IMR-90 (cell line): ENCODE data around the gene SPNS1. TPM values are rescaled to one million over a fixed set of nuclear protein-coding genes. Genes with fewer than 3 reads are reported as not detected.

Source experiments
- ATAC-seq: fragments of 200-7000 bp; cut with Tn5 transposase; 2 replicates; pipeline ENCODE4 v1.9.1; 2020; ENCODE audit warnings: low read depth, mild to moderate bottlenecking, moderate library complexity
- BruUV-seq: library from RNA; stranded (reverse); fragments of 400-500 nt; replicated peaks from 2 replicates; lab custom pipeline; 2021; lab: Mats Ljungman, UMichigan
- CTCF ChIA-PET: fragments of 300-600 bp; formaldehyde crosslinking; extraction: SDS; loops from one replicate; lab custom pipeline; 2021; ENCODE audit warnings: antibody characterized with exemption; lab: Yijun Ruan, JAX
- POLR2A ChIA-PET: fragments of 300-600 bp; sonication (Branson Sonifier 250); formaldehyde crosslinking; loops from one replicate; lab custom pipeline; 2022; ENCODE audit warnings: antibody characterized with exemption; ENCODE audit not compliant: unreplicated experiment; lab: Charles Lee
- DNase-seq: peaks from one replicate; pipeline ENCODE4 v3.0.0; 2013
- H2AFZ ChIP-seq: replicated peaks from 2 replicates; pipeline ENCODE3; 2013; ENCODE audit warnings: low read length, mild to moderate bottlenecking; ENCODE audit not compliant: poor library complexity
- H2AK5ac ChIP-seq: 2 replicates; pipeline ENCODE4 v1.6.1; 2013; ENCODE audit warnings: low read depth, low read length, inconsistent platforms
- H2AK9ac ChIP-seq: replicated peaks from 2 replicates; pipeline ENCODE3; 2013; ENCODE audit warnings: mild to moderate bottlenecking, low read depth, low read length, moderate library complexity; ENCODE audit not compliant: poor library complexity
- H2BK120ac ChIP-seq: 2 replicates; pipeline ENCODE4 v1.6.1; 2013; ENCODE audit warnings: low read depth, low read length, inconsistent platforms
- H2BK15ac ChIP-seq: 3 replicates; pipeline ENCODE4 v1.6.1; 2013; ENCODE audit warnings: low read depth, low read length, inconsistent platforms
- H2BK20ac ChIP-seq: 2 replicates; pipeline ENCODE4 v1.6.1; 2013; ENCODE audit warnings: low read depth, mild to moderate bottlenecking, inconsistent platforms, low read length, moderate library complexity
- H2BK5ac ChIP-seq: 2 replicates; pipeline ENCODE4 v1.6.1; 2013; ENCODE audit warnings: mild to moderate bottlenecking, low read depth, low read length, inconsistent platforms; ENCODE audit not compliant: poor library complexity, severe bottlenecking
- H3K14ac ChIP-seq: replicated peaks from 2 replicates; pipeline ENCODE4 v1.6.1; 2013; ENCODE audit warnings: low read depth, low read length, inconsistent platforms
- H3K18ac ChIP-seq: 2 replicates; pipeline ENCODE4 v1.6.1; 2013; ENCODE audit warnings: low read depth, low read length, control low read depth
- H3K23ac ChIP-seq: 2 replicates; pipeline ENCODE4 v1.6.1; 2013; ENCODE audit warnings: low read depth, low read length, inconsistent platforms
- H3K27ac ChIP-seq: 2 replicates; pipeline ENCODE4 v1.5.1; 2013; ENCODE audit warnings: mild to moderate bottlenecking, control low read depth, low read length; ENCODE audit not compliant: insufficient read depth
- H3K27me3 ChIP-seq: 2 replicates; pipeline ENCODE4 v1.6.1; 2013; ENCODE audit warnings: low read length; ENCODE audit not compliant: control insufficient read depth, insufficient read depth
- H3K36me3 ChIP-seq: 2 replicates; pipeline ENCODE4 v1.6.1; 2013; ENCODE audit warnings: low read length, mixed read lengths; ENCODE audit not compliant: control insufficient read depth, insufficient read depth
- H3K4ac ChIP-seq: 2 replicates; pipeline ENCODE4 v1.6.1; 2013; ENCODE audit warnings: low read depth, low read length, inconsistent platforms
- H3K4me1 ChIP-seq: 2 replicates; pipeline ENCODE4 v1.6.1; 2013; ENCODE audit warnings: low read length, mixed read lengths; ENCODE audit not compliant: control insufficient read depth, insufficient read depth
- H3K4me2 ChIP-seq: 2 replicates; pipeline ENCODE4 v1.6.1; 2013; ENCODE audit warnings: low read depth, mild to moderate bottlenecking, control low read depth, low read length, moderate library complexity
- H3K4me3 ChIP-seq: 2 replicates; pipeline ENCODE4 v1.5.1; 2013; ENCODE audit warnings: low read depth, mild to moderate bottlenecking, control low read depth, low read length, moderate library complexity; ENCODE audit not compliant: insufficient read depth
- H3K56ac ChIP-seq: 2 replicates; pipeline ENCODE4 v1.6.1; 2013; ENCODE audit warnings: low read length, inconsistent platforms; ENCODE audit not compliant: insufficient read depth; ENCODE audit errors: extremely low read depth
- H3K79me1 ChIP-seq, 2 experiments: 2 replicates each; pipeline ENCODE4 v1.6.1; 2013; ENCODE audit warnings: low read length in 2 of 2, inconsistent platforms in 1 of 2, low read depth in 1 of 2
- H3K9ac ChIP-seq: 2 replicates; pipeline ENCODE4 v1.6.1; 2013; ENCODE audit warnings: low read depth, low read length, control low read depth
- H3K9me1 ChIP-seq: 2 replicates; pipeline ENCODE4 v1.6.1; 2013; ENCODE audit warnings: low read length, inconsistent platforms; ENCODE audit not compliant: insufficient read depth
- H3K9me3 ChIP-seq: 2 replicates; pipeline ENCODE4 v1.6.1; 2013; ENCODE audit warnings: low read length; ENCODE audit not compliant: control insufficient read depth, insufficient read depth
- H4K20me1 ChIP-seq: 2 replicates; pipeline ENCODE4 v1.6.1; 2013; ENCODE audit warnings: low read length, inconsistent platforms; ENCODE audit not compliant: insufficient read depth
- H4K5ac ChIP-seq: 2 replicates; pipeline ENCODE4 v1.6.1; 2013; ENCODE audit warnings: mild to moderate bottlenecking, low read depth, low read length, control low read depth
- H4K8ac ChIP-seq, 2 experiments: 2 replicates each; pipeline ENCODE4 v1.6.1; 2013; ENCODE audit warnings: low read depth in 2 of 2, low read length in 2 of 2, control low read depth in 1 of 2, inconsistent platforms in 1 of 2
- H4K91ac ChIP-seq: 2 replicates; pipeline ENCODE4 v1.6.1; 2013; ENCODE audit warnings: low read depth, low read length, inconsistent platforms; ENCODE audit not compliant: insufficient read depth
- BHLHE40 ChIP-seq: fragments of 150-350 bp; IDR thresholded peaks from 2 replicates; pipeline ENCODE4 v1.6.1; 2016; ENCODE audit warnings: mild to moderate bottlenecking, low read depth, low read length
- CEBPB ChIP-seq: IDR thresholded peaks from 2 replicates; pipeline ENCODE4 v1.6.1; 2012; ENCODE audit warnings: low read depth, low read length, improper control_type of control experiment
- CHD1 ChIP-seq: IDR thresholded peaks from 2 replicates; pipeline ENCODE4 v1.6.1; 2012; ENCODE audit warnings: low read depth, low read length, improper control_type of control experiment
- FOS ChIP-seq: fragments of 150-350 bp; IDR thresholded peaks from 2 replicates; pipeline ENCODE4 v1.6.1; 2016; ENCODE audit warnings: low read depth, low read length
- MAFK ChIP-seq: IDR thresholded peaks from 2 replicates; pipeline ENCODE4 v1.6.1; 2012; ENCODE audit warnings: low read depth, low read length, improper control_type of control experiment
- MAZ ChIP-seq: IDR thresholded peaks from 2 replicates; pipeline ENCODE4 v1.6.1; 2012; ENCODE audit warnings: low read depth, mild to moderate bottlenecking, low read length, improper control_type of control experiment, moderate library complexity, borderline replicate concordance
- MXI1 ChIP-seq: IDR thresholded peaks from 2 replicates; pipeline ENCODE4 v1.6.1; 2012; ENCODE audit warnings: low read depth, mild to moderate bottlenecking, low read length, moderate library complexity, borderline replicate concordance
- NFE2L2 ChIP-seq: fragments of 150-350 bp; IDR thresholded peaks from 2 replicates; pipeline ENCODE4 v1.6.1; 2016; ENCODE audit warnings: low read depth, mild to moderate bottlenecking, low read length
- POLR2A ChIP-seq: IDR thresholded peaks from 2 replicates; pipeline ENCODE4 v1.6.1; 2012; ENCODE audit warnings: mild to moderate bottlenecking, low read depth, low read length
- RAD21 ChIP-seq: IDR thresholded peaks from 2 replicates; pipeline ENCODE4 v1.6.1; 2012; ENCODE audit warnings: low read length, improper control_type of control experiment
- RCOR1 ChIP-seq: IDR thresholded peaks from 2 replicates; pipeline ENCODE4 v1.6.1; 2012; ENCODE audit warnings: mild to moderate bottlenecking, low read length, improper control_type of control experiment; ENCODE audit not compliant: insufficient replicate concordance
- RFX5 ChIP-seq: IDR thresholded peaks from 2 replicates; pipeline ENCODE4 v1.8.0; 2012; ENCODE audit warnings: low read depth, mild to moderate bottlenecking, low read length, moderate library complexity
- SMC3 ChIP-seq: fragments of 150-350 bp; IDR thresholded peaks from 2 replicates; pipeline ENCODE4 v1.6.1; 2016; ENCODE audit warnings: low read depth, mild to moderate bottlenecking, antibody characterized with exemption, low read length, moderate library complexity
- WGBS, 2 experiments: methylation state at CpG; one replicate each; pipeline versions ENCODE4 v1.1.5 to v1.1.7; 2013; ENCODE audit warnings: missing lambda C conversion rate in 2 of 2; ENCODE audit not compliant: insufficient read length in 1 of 2; ENCODE audit errors: extremely low coverage in 2 of 2; 5-methylcytosine and 5-hydroxymethylcytosine counted together
- dilution Hi-C: fragments of 300-500 bp; cut with HindIII; formaldehyde crosslinking; loops from one replicate; pipeline ENCODE4 v1.14.3; 2018; ENCODE audit warnings: low sequenced_read_pairs; ENCODE audit not compliant: unreplicated experiment
- in situ Hi-C: fragments of 300-500 bp; cut with MboI; formaldehyde crosslinking; loops from 3 replicates; pipeline ENCODE4 v1.14.3; 2019; ENCODE audit warnings: low sequenced_read_pairs, inconsistent platforms, mixed read lengths
- intact Hi-C: fragments of 100-400 bp; cut with micrococcal nuclease; formaldehyde crosslinking; loops from 2 replicates; pipeline ENCODE4 v1.10.0; 2022
- polyA plus RNA-seq, 3 experiments: library from polyadenylated mRNA; depleted of rRNA; stranded (reverse); fragments of >200 nt; gene quantifications; 2 replicates each; pipeline ENCODE4 v1.2.3, GENCODE V29; 2012; ENCODE audit warnings: low replicate concordance in 1 of 3
- total RNA-seq: library from RNA; depleted of rRNA; stranded (reverse); fragments of >200 nt; gene quantifications from 2 replicates; pipeline ENCODE4 v1.2.3, GENCODE V29; 2012
- TF ChIP-seq, protein P1 (sequence below): fragments of 150-350 bp; IDR thresholded peaks from 2 replicates; pipeline ENCODE4 v1.6.1; 2017; ENCODE audit warnings: mild to moderate bottlenecking, antibody characterized with exemption, low read length, low read depth
- TF ChIP-seq, protein P2 (sequence below): fragments of 150-350 bp; IDR thresholded peaks from 2 replicates; pipeline ENCODE4 v1.6.1; 2016; ENCODE audit warnings: low read depth, mild to moderate bottlenecking, low read length, moderate library complexity, borderline replicate concordance
- TF ChIP-seq, protein P3 (sequence below): conservative IDR thresholded peaks from 2 replicates; pipeline ENCODE4 v1.5.1; 2012; ENCODE audit warnings: mild to moderate bottlenecking, low read depth, low read length, improper control_type of control experiment

The SPNS1 gene
- total and polyA plus RNA-seq, 2 of the 4 experiments (the other 2 are of a cell fraction): 4.7 to 37.3 TPM

DNA sequence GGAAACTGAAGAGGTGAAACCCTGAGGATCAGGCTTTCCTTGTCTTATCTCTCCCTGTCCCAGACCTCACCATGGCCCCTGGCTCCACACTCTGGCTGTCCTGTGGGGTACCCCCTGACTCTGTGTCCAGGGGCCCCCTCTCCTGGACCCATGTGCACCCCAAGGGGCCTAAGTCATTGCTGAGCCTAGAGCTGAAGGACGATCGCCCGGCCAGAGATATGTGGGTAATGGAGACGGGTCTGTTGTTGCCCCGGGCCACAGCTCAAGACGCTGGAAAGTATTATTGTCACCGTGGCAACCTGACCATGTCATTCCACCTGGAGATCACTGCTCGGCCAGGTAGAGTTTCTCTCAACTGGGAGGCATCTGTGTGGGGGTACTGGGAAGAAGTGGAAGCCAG lies 41.4 kb upstream of the SPNS1 start:
- Histone ChIP-seq H2BK120ac (no peak overlapping the region), H3K4me1 (no peaks in the 10 kb centered on the region), H3K4ac (no peak overlapping the region), H3K4me2 (no peak overlapping the region), H3K18ac (no peak overlapping the region), H3K9me1 (no peaks in the 10 kb centered on the region), H3K27ac (no peak overlapping the region), H4K91ac (no peak overlapping the region), H4K8ac (no peak overlapping the region), H2BK20ac (no peak overlapping the region), H3K27me3 (peaks cover 7% of the 10 kb centered on the region; the same call in 1 of the 2 replicates), H3K56ac (no peak overlapping the region), H3K4me3 (no peak overlapping the region), H2BK15ac (no peak overlapping the region), H3K14ac (no peak overlapping the region), H3K79me1 (no peaks in the 10 kb centered on the region), H2AK5ac (no peak overlapping the region), H3K36me3 (no peaks in the 10 kb centered on the region), H3K9ac (no peak overlapping the region), H3K9me3 (no peaks in the 10 kb centered on the region), H2BK5ac (no peak overlapping the region), H2AK9ac (no peak overlapping the region), H4K5ac (no peak overlapping the region), H2AFZ (peak overlapping the region; percentile 33), H4K20me1 (no peaks in the 10 kb centered on the region), H3K23ac (no peak overlapping the region)
- dilution Hi-C loops (no loop called here), in situ Hi-C loops (no loop called here), intact Hi-C loops (no loop called here)
- ChIA-PET CTCF (interaction anchor here (1.1 kb wide), 1 partner anchor 12 kb away, joined by 4 read pairs; no protein-coding TSS in a partner anchor), POLR2A (no interaction called here)
- TF ChIP-seq, protein P1, sequence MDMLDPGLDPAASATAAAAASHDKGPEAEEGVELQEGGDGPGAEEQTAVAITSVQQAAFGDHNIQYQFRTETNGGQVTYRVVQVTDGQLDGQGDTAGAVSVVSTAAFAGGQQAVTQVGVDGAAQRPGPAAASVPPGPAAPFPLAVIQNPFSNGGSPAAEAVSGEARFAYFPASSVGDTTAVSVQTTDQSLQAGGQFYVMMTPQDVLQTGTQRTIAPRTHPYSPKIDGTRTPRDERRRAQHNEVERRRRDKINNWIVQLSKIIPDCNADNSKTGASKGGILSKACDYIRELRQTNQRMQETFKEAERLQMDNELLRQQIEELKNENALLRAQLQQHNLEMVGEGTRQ: no peak
- TF ChIP-seq MXI1 (no peak), CHD1 (no peak), POLR2A (no peak), FOS (no peak), BHLHE40 (no peak), MAZ (no peak), SMC3 (no peak), RCOR1 (no peak), CEBPB (no peak), MAFK (no peak), NFE2L2 (no peak), RAD21 (no peak), RFX5 (no peak)
- TF ChIP-seq, protein P2, sequence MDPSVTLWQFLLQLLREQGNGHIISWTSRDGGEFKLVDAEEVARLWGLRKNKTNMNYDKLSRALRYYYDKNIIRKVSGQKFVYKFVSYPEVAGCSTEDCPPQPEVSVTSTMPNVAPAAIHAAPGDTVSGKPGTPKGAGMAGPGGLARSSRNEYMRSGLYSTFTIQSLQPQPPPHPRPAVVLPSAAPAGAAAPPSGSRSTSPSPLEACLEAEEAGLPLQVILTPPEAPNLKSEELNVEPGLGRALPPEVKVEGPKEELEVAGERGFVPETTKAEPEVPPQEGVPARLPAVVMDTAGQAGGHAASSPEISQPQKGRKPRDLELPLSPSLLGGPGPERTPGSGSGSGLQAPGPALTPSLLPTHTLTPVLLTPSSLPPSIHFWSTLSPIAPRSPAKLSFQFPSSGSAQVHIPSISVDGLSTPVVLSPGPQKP: no peak
- TF ChIP-seq, protein P3, sequence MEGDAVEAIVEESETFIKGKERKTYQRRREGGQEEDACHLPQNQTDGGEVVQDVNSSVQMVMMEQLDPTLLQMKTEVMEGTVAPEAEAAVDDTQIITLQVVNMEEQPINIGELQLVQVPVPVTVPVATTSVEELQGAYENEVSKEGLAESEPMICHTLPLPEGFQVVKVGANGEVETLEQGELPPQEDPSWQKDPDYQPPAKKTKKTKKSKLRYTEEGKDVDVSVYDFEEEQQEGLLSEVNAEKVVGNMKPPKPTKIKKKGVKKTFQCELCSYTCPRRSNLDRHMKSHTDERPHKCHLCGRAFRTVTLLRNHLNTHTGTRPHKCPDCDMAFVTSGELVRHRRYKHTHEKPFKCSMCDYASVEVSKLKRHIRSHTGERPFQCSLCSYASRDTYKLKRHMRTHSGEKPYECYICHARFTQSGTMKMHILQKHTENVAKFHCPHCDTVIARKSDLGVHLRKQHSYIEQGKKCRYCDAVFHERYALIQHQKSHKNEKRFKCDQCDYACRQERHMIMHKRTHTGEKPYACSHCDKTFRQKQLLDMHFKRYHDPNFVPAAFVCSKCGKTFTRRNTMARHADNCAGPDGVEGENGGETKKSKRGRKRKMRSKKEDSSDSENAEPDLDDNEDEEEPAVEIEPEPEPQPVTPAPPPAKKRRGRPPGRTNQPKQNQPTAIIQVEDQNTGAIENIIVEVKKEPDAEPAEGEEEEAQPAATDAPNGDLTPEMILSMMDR: no peak
- BruUV-seq: no TSS peak
- no peak for DNase-seq
- ATAC-seq: no peak
- WGBS, 2 experiments: no CpG with 5 or more reads among the region's 8 CpGs
